SK-N-MC (cell line): ENCODE results near the gene KLHL7.
"Not testable (repeated sequence)": the region's sequence is repeated elsewhere in the genome, so short reads cannot be mapped to it uniquely, and the experiment has no call there.

ENCODE experiments used
- DNase-seq: peaks from one replicate; pipeline ENCODE4 v3.0.0-alpha.2; 2011; ENCODE audit warnings: low read depth, low spot score
- H3K27ac ChIP-seq: fragments of 200-600 bp; sonication (generic); 2 replicates; pipeline ENCODE4 v1.5.1; 2016; ENCODE audit warnings: mixed run types
- H3K36me3 ChIP-seq: fragments of 200-600 bp; sonication (generic); 2 replicates; pipeline ENCODE4 v1.6.1; 2017; ENCODE audit warnings: antibody characterized with exemption, low read length, mixed read lengths; ENCODE audit not compliant: insufficient read depth
- H3K4me3 ChIP-seq: fragments of 200-600 bp; sonication (generic); 2 replicates; pipeline ENCODE4 v1.5.1; 2016
- H3K9ac ChIP-seq: fragments of 200-600 bp; sonication (generic); 2 replicates; pipeline ENCODE4 v1.8.0; 2017; ENCODE audit warnings: mixed run types, mixed read lengths; ENCODE audit not compliant: insufficient read length
- H3K9me3 ChIP-seq: fragments of 200-600 bp; sonication (generic); 2 replicates; pipeline ENCODE4 v1.6.1; 2017; ENCODE audit warnings: low read depth, mild to moderate bottlenecking, antibody characterized with exemption, low read length, moderate library complexity, mixed read lengths
- EZH2 ChIP-seq: fragments of 200-600 bp; sonication (generic); IDR thresholded peaks from one replicate; pipeline ENCODE4 v1.6.1; 2017; ENCODE audit warnings: antibody characterized with exemption
- FOXP2 ChIP-seq: optimal IDR thresholded peaks from 2 replicates; pipeline ENCODE3; 2011; ENCODE audit warnings: mild to moderate bottlenecking, moderate library complexity; ENCODE audit not compliant: insufficient read depth; ENCODE audit errors: extremely low read length, control extremely low read depth
- POLR2AphosphoS5 ChIP-seq: IDR thresholded peaks from 2 replicates; pipeline ENCODE4 v1.6.1; 2012; ENCODE audit warnings: mild to moderate bottlenecking, low read depth, low read length, borderline replicate concordance

The KLHL7 gene

GRCh38 chr7:23220690-23221305 lies 115.2 kb downstream of the KLHL7 start:
- Histone ChIP-seq H3K9ac (no peak overlapping the region), H3K9me3 (no peaks in the 10 kb centered on the region), H3K36me3 (no peaks in the 10 kb centered on the region), H3K4me3 (no peak overlapping the region), H3K27ac (no peak overlapping the region)
- no peak for TF ChIP-seq FOXP2
- DNase-seq = no peak

- no peak overlapping the region for H3K4me3 ChIP-seq
- no peaks in the 10 kb centered on the region for H3K9me3 ChIP-seq
- no peak overlapping the region for H3K9ac ChIP-seq
- no peak overlapping the region for H3K27ac ChIP-seq
- no peaks in the 10 kb centered on the region for H3K36me3 ChIP-seq
- DNase-seq = no peak
- TF ChIP-seq FOXP2 = no peak
- TF ChIP-seq POLR2AphosphoS5 = no peak
- no peak for TF ChIP-seq EZH2
Measured at GRCh38 chr7:23222439-23223030, 117.0 kb downstream of the KLHL7 start.

- not testable (repeated sequence) for H3K36me3 ChIP-seq, H3K27ac ChIP-seq
Measured at GRCh38 chr7:23224364-23224763, 118.8 kb downstream of the KLHL7 start.

GRCh38 chr7:23226844-23227450 lies 121.4 kb downstream of the KLHL7 start:
- TF ChIP-seq POLR2AphosphoS5 (no peak), EZH2 (no peak), FOXP2 (no peak)
- no peaks in the 10 kb centered on the region for H3K36me3 ChIP-seq
- H3K27ac ChIP-seq = no peak overlapping the region
- no peak overlapping the region for H3K4me3 ChIP-seq
- no peak overlapping the region for H3K9ac ChIP-seq
- no peaks in the 10 kb centered on the region for H3K9me3 ChIP-seq
- DNase-seq = no peak

More at GRCh38 chr7:23224364-23224763, 118.8 kb downstream of the KLHL7 start:
- not testable (repeated sequence) for DNase-seq, H3K9me3 ChIP-seq, H3K9ac ChIP-seq, H3K4me3 ChIP-seq
